SK-N-SH (cell line): Measurements from ENCODE around the gene SHISA4. TPM values are rescaled to one million over a fixed set of nuclear protein-coding genes. Genes with fewer than 3 reads are reported as not detected.

Experiments used
- CTCF ChIA-PET: fragments of 300-600, 350-600 bp; formaldehyde crosslinking; extraction: SDS; loops from one replicate; lab custom pipeline; 2021; lab: Yijun Ruan, JAX
- POLR2A ChIA-PET: fragments of 350-600 bp; sonication (Branson Sonifier 250); formaldehyde crosslinking; extraction: SDS; loops from one replicate; lab custom pipeline; 2020; ENCODE audit warnings: antibody characterized with exemption, inconsistent platforms; lab: Yijun Ruan, JAX
- DNase-seq: peaks from one replicate; pipeline ENCODE4 v3.0.0; 2012
- H2AFZ ChIP-seq: fragments of 200-600 bp; sonication (generic); 2 replicates; pipeline ENCODE4 v1.8.1; 2016; ENCODE audit warnings: antibody characterized with exemption, mild to moderate bottlenecking, low read depth
- H3F3A ChIP-seq: fragments of 200-600 bp; sonication (generic); replicated peaks from 2 replicates; pipeline ENCODE3; 2016; ENCODE audit warnings: antibody characterized with exemption, mild to moderate bottlenecking; ENCODE audit not compliant: insufficient read depth
- H3K27ac ChIP-seq, 2 experiments: fragments of 200-500 bp in 1 of 2; fragments of 200-600 bp in 1 of 2; sonication (Bioruptor generic) in 1 of 2; sonication (generic), shearing (Covaris generic) in 1 of 2; 2 replicates each; pipeline versions ENCODE4 v1.5.1 to v1.6.1; 2014 to 2016; ENCODE audit warnings: low read depth in 2 of 2, inconsistent platforms in 1 of 2, low read length in 1 of 2, mild to moderate bottlenecking in 1 of 2, mixed read lengths in 1 of 2
- H3K27me3 ChIP-seq: fragments of 200-600 bp; sonication (generic), shearing (Covaris generic); 2 replicates; pipeline ENCODE4 v1.6.1; 2016; ENCODE audit warnings: mixed run types; ENCODE audit not compliant: insufficient read depth
- H3K36me3 ChIP-seq, 2 experiments: fragments of 200-500 bp in 1 of 2; fragments of 200-600 bp in 1 of 2; sonication (Bioruptor generic) in 1 of 2; sonication (generic) in 1 of 2; replicated peaks in 1 of 2; 2 replicates each; pipeline versions ENCODE3 to v1.5.1; 2014 to 2016; ENCODE audit warnings: low read length in 1 of 2, mild to moderate bottlenecking in 1 of 2; ENCODE audit not compliant: insufficient read depth in 2 of 2, control insufficient read depth in 1 of 2
- H3K4me1 ChIP-seq, 2 experiments: fragments of 200-500 bp in 1 of 2; fragments of 200-600 bp in 1 of 2; sonication (Bioruptor generic) in 1 of 2; sonication (generic), shearing (Covaris generic) in 1 of 2; 2 replicates each; pipeline versions ENCODE4 v1.5.1 to v1.6.1; 2014 to 2016; ENCODE audit warnings: low read depth in 1 of 2, low read length in 1 of 2, mixed run types in 1 of 2; ENCODE audit not compliant: insufficient read depth in 2 of 2, control insufficient read depth in 1 of 2
- H3K4me2 ChIP-seq: fragments of 200-600 bp; sonication (generic), shearing (Covaris generic); 2 replicates; pipeline ENCODE4 v1.6.1; 2017; ENCODE audit warnings: mixed run types
- H3K4me3 ChIP-seq, 2 experiments: fragments of 200-500 bp in 1 of 2; fragments of 200-600 bp in 1 of 2; sonication (Bioruptor generic) in 1 of 2; sonication (generic), shearing (Covaris generic) in 1 of 2; 2 replicates each; pipeline versions ENCODE4 v1.5.1 to v1.8.1; 2014 to 2016; ENCODE audit warnings: low read depth in 2 of 2, inconsistent platforms in 1 of 2, low read length in 1 of 2, mild to moderate bottlenecking in 1 of 2, mixed read lengths in 1 of 2, moderate library complexity in 1 of 2
- H3K79me2 ChIP-seq: fragments of 200-600 bp; sonication (generic); 2 replicates; pipeline ENCODE4 v1.8.1; 2017; ENCODE audit warnings: mild to moderate bottlenecking; ENCODE audit not compliant: insufficient read depth
- H3K9ac ChIP-seq: fragments of 200-600 bp; sonication (generic); 2 replicates; pipeline ENCODE4 v1.6.1; 2017; ENCODE audit warnings: mixed run types
- H3K9me2 ChIP-seq: fragments of 200-600 bp; sonication (generic); 2 replicates; pipeline ENCODE4 v1.6.1; 2017; ENCODE audit warnings: mixed run types
- H3K9me3 ChIP-seq: fragments of 200-600 bp; sonication (generic); 2 replicates; pipeline ENCODE4 v1.6.1; 2017; ENCODE audit warnings: mixed run types, mild to moderate bottlenecking, moderate library complexity
- H4K20me1 ChIP-seq: fragments of 200-600 bp; sonication (generic); 2 replicates; pipeline ENCODE4 v1.6.1; 2017; ENCODE audit warnings: mild to moderate bottlenecking, mixed run types; ENCODE audit not compliant: insufficient read depth
- EZH2phosphoT487 ChIP-seq: fragments of 200-600 bp; sonication (generic); IDR thresholded peaks from 2 replicates; pipeline ENCODE4 v1.6.1; 2017; ENCODE audit warnings: low read depth, mixed run types, mild to moderate bottlenecking, antibody characterized with exemption, moderate library complexity, borderline replicate concordance
- FOSL2 ChIP-seq: IDR thresholded peaks from 2 replicates; pipeline ENCODE4 v1.4.0; 2012; ENCODE audit warnings: low read depth, mild to moderate bottlenecking, moderate library complexity, borderline replicate concordance
- GATA2 ChIP-seq: sonication (generic); formaldehyde crosslinking; IDR thresholded peaks from 2 replicates; pipeline ENCODE4 v1.5.0; 2020; ENCODE audit warnings: mild to moderate bottlenecking, missing genetic modification reagents
- IRF3 ChIP-seq: fragments of 150-350 bp; IDR thresholded peaks from 2 replicates; pipeline ENCODE4 v1.6.1; 2016; ENCODE audit warnings: mild to moderate bottlenecking, low read depth, low read length
- JUND ChIP-seq: IDR thresholded peaks from 2 replicates; pipeline ENCODE4 v1.4.0; 2012
- MEF2A ChIP-seq: IDR thresholded peaks from 2 replicates; pipeline ENCODE4 v1.4.0; 2012; ENCODE audit warnings: low read depth, borderline replicate concordance
- MXI1 ChIP-seq: IDR thresholded peaks from 2 replicates; pipeline ENCODE4 v1.6.1; 2012; ENCODE audit warnings: mild to moderate bottlenecking, low read depth, low read length, improper control_type of control experiment
- NFIC ChIP-seq: IDR thresholded peaks from 2 replicates; pipeline ENCODE4 v1.4.0; 2012; ENCODE audit warnings: borderline replicate concordance
- NRF1 ChIP-seq: IDR thresholded peaks from 2 replicates; pipeline ENCODE4 v1.6.1; 2012; ENCODE audit warnings: low read depth, mild to moderate bottlenecking, low read length
- PBX3 ChIP-seq: IDR thresholded peaks from 2 replicates; pipeline ENCODE4; 2012
- RAD21 ChIP-seq: IDR thresholded peaks from 2 replicates; pipeline ENCODE4 v1.6.1; 2012; ENCODE audit warnings: mild to moderate bottlenecking, low read length
- RCOR1 ChIP-seq: fragments of 150-350 bp; IDR thresholded peaks from 2 replicates; pipeline ENCODE4 v1.6.1; 2017; ENCODE audit warnings: antibody characterized with exemption, low read length
- RFX5 ChIP-seq: IDR thresholded peaks from 2 replicates; pipeline ENCODE4 v1.6.1; 2012; ENCODE audit warnings: mild to moderate bottlenecking, improper control_type of control experiment, low read length
- RXRA ChIP-seq: IDR thresholded peaks from 2 replicates; pipeline ENCODE4 v1.4.0; 2012; ENCODE audit warnings: low read depth, mild to moderate bottlenecking, borderline replicate concordance
- SMC3 ChIP-seq: IDR thresholded peaks from 2 replicates; pipeline ENCODE4 v1.6.1; 2012; ENCODE audit warnings: low read depth, low read length, improper control_type of control experiment
- TAF1 ChIP-seq: IDR thresholded peaks from 2 replicates; pipeline ENCODE4 v1.6.1; 2012; ENCODE audit warnings: low read depth, mild to moderate bottlenecking, low read length, moderate library complexity, borderline replicate concordance
- TCF12 ChIP-seq: IDR thresholded peaks from 2 replicates; pipeline ENCODE4 v1.4.0; 2012
- TEAD4 ChIP-seq: IDR thresholded peaks from 2 replicates; pipeline ENCODE4 v1.4.0; 2012; ENCODE audit warnings: mild to moderate bottlenecking, borderline replicate concordance; ENCODE audit not compliant: insufficient read depth
- USF1 ChIP-seq: IDR thresholded peaks from 2 replicates; pipeline ENCODE4 v1.4.0; 2012; ENCODE audit warnings: low read depth, borderline replicate concordance
- USF2 ChIP-seq: fragments of 150-350 bp; IDR thresholded peaks from 2 replicates; pipeline ENCODE4 v1.6.1; 2017; ENCODE audit warnings: antibody characterized with exemption, low read length, low read depth, borderline replicate concordance
- WGBS: methylation state at CpG from one replicate; pipeline ENCODE4 v1.1.6; 2017; ENCODE audit warnings: low lambda C conversion rate; 5-methylcytosine and 5-hydroxymethylcytosine counted together
- polyA plus RNA-seq, 3 experiments: library from polyadenylated mRNA; depleted of rRNA; stranded (reverse); fragments of >200 nt; gene quantifications; 2 replicates each; pipeline ENCODE4 v1.2.3, GENCODE V29; 2012

SHISA4 gene
- polyA plus RNA-seq, 1 of the 3 experiments (the other 2 are of a cell fraction): 42.1 TPM

- no peak overlapping the region for H3K9ac ChIP-seq
- no peaks in the 10 kb centered on the region for H3K36me3 ChIP-seq
- H3K4me2 ChIP-seq: no peak overlapping the region
- no peak overlapping the region for H3K27ac ChIP-seq
- no peaks in the 10 kb centered on the region for H3K9me3 ChIP-seq
- TF ChIP-seq RCOR1: no peak
- TF ChIP-seq JUND: no peak
- no peak for TF ChIP-seq NFIC
- H3K9me2 ChIP-seq: no peaks in the 10 kb centered on the region
- CTCF ChIA-PET: interaction anchor here (0.9 to 7.5 kb wide), 5 partner anchors 10 to 102 kb away, joined by 3 to 87 read pairs (median 4); no protein-coding TSS in a partner anchor
- no peaks in the 10 kb centered on the region for H3K79me2 ChIP-seq
- H2AFZ ChIP-seq: no peak overlapping the region
- H3F3A ChIP-seq: peaks cover 7% of the 10 kb centered on the region
- WGBS: 88% methylated on average over 2 of the region's 3 CpGs
- peaks cover 5 to 33% of the 10 kb centered on the region in 2 experiments; a peak in 3 of 4 replicates for H3K4me1 ChIP-seq
- POLR2A ChIA-PET: no interaction called here
- no peaks in the 10 kb centered on the region for H4K20me1 ChIP-seq
- H3K27me3 ChIP-seq: no peaks in the 10 kb centered on the region
- no peak for DNase-seq
- no peak overlapping the region for H3K4me3 ChIP-seq
These were observed 17.6 kb downstream of the SHISA4 start for GRCh38 chr1:201906336-201906735.

GRCh38 chr1:201907621-201908020 is 18.9 kb downstream of the SHISA4 start:
- H3F3A ChIP-seq: peaks cover 7% of the 10 kb centered on the region
- no peaks in the 10 kb centered on the region for H3K9me3 ChIP-seq
- no peak overlapping the region for H2AFZ ChIP-seq
- H3K4me3 ChIP-seq: no peak overlapping the region
- CTCF ChIA-PET: interaction anchor here (0.6 to 7.5 kb wide), 7 partner anchors 10 to 101 kb away, joined by 3 to 87 read pairs (median 3); no protein-coding TSS in a partner anchor
- no peak for DNase-seq
- no peak overlapping the region for H3K27ac ChIP-seq
- H4K20me1 ChIP-seq: no peaks in the 10 kb centered on the region
- H3K9me2 ChIP-seq: no peaks in the 10 kb centered on the region
- no peak overlapping the region for H3K4me2 ChIP-seq
- H3K4me1 ChIP-seq: peaks cover 5 to 30% of the 10 kb centered on the region in 2 experiments; a peak in 3 of 4 replicates
- H3K9ac ChIP-seq: no peak overlapping the region
- POLR2A ChIA-PET: no interaction called here
- no peaks in the 10 kb centered on the region for H3K27me3 ChIP-seq
- H3K79me2 ChIP-seq: no peaks in the 10 kb centered on the region
- WGBS: 96% methylated on average over 6 of the region's 6 CpGs
- TF ChIP-seq PBX3 (no peak), MXI1 (no peak), NRF1 (no peak), JUND (no peak), GATA2 (CRISPR knock-in tag) (no peak), IRF3 (no peak), MEF2A (no peak), TAF1 (no peak), EZH2phosphoT487 (no peak), RXRA (no peak), TCF12 (no peak), FOSL2 (no peak), RAD21 (no peak), RFX5 (no peak), USF2 (no peak), TEAD4 (no peak), SMC3 (no peak), USF1 (no peak), RCOR1 (no peak)
- TF ChIP-seq, all 33 proteins: peak for 0
- H3K36me3 ChIP-seq: no peaks in the 10 kb centered on the region
